HG03460 (cell line): ENCODE results near the gene PIM2.
"Not testable (repeated sequence)": the region's sequence is repeated elsewhere in the genome, so short reads cannot be mapped to it uniquely, and the experiment has no call there.

Experiments
- ATAC-seq: cut with Tn5 transposase; IDR thresholded peaks from one replicate; pipeline ENCODE4 v1.9.1; 2021; ENCODE audit not compliant: unreplicated experiment

The PIM2 gene

GRCh38 chrX:48909703-48910294 lies 9.0 kb downstream of the PIM2 start:
- no peak for ATAC-seq

DNA sequence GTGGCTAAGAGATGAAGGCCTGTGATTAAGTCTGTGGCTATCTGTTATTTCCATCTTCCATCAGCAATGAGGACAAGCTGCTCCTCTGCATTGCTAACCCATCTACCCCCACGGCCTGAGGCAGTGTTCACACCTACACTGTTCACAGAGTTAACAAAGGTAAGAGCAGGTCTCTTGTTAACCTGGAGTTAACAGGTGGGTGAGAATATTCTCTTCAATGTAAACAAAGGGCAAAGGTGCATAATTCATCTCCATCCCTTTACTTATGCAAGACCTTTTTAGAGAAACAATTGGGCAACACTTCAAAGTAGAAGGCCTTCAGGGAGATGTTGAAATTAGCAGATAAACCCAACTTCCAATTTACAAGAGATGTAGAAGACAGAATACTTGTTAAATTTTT lies 10.2 kb downstream of the PIM2 start:
- no peak for ATAC-seq

DNA sequence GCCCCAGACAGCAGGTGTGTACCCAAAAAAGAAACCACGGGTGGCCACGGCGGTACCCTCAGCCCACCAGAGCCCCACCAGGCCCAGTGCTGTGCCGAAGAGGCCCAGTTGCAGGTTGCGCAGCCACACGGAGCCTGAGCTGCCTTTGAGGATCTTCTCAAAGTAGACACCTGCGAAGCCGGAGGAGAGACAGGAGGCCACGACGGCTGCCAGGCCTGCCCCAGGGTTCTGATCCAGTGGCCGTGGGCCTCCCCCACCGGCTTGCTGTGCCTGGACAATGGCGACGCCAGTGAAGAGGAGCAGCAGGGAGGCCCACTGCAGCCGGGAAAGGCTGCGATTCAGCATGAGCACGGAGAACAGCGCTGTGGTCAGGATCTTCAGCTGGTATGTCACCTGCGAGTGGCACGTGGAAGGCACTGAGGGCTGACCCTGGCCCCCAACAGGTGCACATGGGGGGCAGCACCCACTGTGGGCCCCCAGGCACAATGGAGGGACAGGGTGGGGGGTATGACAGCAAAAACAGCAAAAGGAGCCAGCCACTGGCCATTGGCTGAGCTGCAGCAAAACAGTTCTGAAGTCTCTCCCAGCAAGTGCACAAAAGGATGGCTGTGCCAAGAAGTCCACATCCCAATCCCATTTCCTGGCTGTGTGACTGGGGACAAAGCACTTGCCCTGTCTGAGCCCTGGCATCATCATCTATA lies 13.6 kb downstream of the PIM2 start:
- ATAC-seq, result no peak

- no peak for ATAC-seq
Observed at GRCh38 chrX:48904626-48905025, 14.2 kb downstream of the PIM2 start.

- ATAC-seq, result no peak
Observed at GRCh38 chrX:48904180-48904579, 14.6 kb downstream of the PIM2 start.

- no peak for ATAC-seq
Observed at GRCh38 chrX:48903290-48903689, 15.5 kb downstream of the PIM2 start.

DNA sequence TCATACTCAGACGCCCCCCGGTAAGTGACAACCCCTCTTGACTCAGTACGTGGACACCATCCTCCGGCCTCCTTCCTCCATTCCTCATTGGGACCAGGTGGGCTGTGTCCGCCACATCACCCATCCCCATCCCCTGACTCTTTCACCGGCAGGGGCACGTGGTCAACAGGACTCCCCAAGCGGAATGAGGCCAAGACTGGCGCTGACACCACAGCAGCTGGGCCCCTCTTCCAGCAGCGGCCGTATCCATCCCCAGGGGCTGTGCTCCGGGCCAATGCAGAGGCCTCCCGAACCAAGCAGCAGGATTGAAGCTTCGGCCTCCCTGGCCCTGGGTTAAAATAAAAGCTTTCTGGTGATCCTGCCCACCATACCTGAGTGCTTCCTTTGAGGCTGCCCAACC lies 16.0 kb downstream of the PIM2 start:
- no peak for ATAC-seq

GRCh38 chrX:48902135-48902534 lies 16.7 kb downstream of the PIM2 start:
- no peak for ATAC-seq

GRCh38 chrX:48901069-48901468 lies 17.8 kb downstream of the PIM2 start:
- ATAC-seq, result no peak

DNA sequence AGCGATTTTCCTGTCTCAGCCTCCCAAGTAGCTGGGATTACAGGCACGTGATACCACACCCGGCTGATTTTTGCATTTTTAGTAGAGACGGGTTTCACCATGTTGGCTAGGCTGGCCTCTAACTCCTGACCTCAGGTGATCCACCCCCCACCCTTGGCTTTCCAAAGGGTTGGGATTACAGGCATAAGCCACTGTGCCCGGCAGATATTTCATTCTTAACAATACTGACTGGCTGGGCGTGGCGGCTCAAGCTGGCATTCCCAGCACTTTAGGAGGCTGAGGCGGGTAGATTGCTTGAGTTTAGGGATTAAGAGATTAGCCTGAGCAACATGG lies 19.8 kb downstream of the PIM2 start:
- no peak for ATAC-seq

DNA sequence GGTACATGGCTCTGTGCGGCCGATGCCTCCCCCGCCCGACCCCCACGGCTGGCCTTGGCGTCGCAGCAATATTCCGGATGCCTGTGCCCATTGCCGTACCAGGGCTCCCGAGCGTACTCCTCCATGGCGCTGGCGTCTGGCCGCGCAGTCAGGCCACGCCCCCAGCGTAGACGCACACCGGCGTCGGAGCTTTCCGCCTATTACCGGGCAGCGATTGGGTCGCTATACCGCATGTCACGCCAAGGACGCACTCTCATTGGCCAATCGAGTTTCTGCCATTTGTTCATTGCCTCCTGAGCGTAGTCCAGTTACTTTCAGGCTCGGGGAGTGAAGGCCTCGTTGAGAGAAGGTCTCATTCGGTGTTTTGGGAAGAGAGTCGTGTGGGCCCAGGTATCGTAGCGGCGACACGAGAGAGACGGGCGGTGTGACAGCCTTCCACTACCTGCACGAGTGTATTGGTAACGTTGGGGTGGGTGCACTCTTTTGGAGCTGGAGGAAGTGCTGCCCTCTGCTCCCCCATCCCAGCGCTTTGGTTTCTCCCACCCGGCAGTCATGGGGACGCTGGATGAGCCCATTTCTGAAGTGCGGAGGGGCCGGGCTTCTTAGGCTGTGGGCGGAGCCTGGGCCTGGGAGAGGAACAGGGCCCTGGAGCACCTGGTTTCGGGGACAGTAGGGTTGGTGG lies 21.1 kb downstream of the PIM2 start, which contains the start of the genes PQBP1 and TIMM17B:
Gene PQBP1, plus strand, starts transcription at position 306 of the 682 bp plus-strand sequence. CDS start 580 bp downstream, outside the sequence.
Gene TIMM17B, minus strand, starts transcription at position 144 of the 682 bp plus-strand sequence. Its CDS starts 19 bp downstream, at position 125.
- peak; percentile 93 for ATAC-seq

DNA sequence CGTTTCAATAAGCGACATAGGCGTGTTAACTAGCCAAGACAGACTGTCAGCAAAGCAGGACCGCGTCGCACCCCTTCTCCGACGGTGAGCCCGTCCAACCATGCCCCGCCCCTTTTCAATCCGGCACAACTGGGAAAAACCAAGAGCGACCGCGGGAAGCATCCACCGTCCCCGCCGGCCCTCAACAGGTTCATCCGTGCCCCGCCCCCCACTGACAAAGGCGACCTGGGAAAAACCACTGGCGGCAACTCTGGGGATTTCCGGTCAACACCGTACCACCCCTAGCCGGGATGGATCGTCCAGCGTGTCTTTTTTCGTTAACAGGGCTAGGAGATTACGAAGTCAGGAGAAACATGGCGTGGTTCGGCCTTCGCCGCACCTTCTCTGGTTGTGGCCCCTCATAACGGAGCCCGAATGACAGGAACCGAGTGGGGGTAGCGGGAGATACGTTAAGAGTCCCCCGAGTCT lies 21.6 kb downstream of the PIM2 start:
- peak; percentile 7 for ATAC-seq

GRCh38 chrX:48896611-48897011 lies 22.2 kb downstream of the PIM2 start:
- ATAC-seq, result no peak

- ATAC-seq, result no peak
Observed at GRCh38 chrX:48894891-48895290, 23.9 kb downstream of the PIM2 start.

DNA sequence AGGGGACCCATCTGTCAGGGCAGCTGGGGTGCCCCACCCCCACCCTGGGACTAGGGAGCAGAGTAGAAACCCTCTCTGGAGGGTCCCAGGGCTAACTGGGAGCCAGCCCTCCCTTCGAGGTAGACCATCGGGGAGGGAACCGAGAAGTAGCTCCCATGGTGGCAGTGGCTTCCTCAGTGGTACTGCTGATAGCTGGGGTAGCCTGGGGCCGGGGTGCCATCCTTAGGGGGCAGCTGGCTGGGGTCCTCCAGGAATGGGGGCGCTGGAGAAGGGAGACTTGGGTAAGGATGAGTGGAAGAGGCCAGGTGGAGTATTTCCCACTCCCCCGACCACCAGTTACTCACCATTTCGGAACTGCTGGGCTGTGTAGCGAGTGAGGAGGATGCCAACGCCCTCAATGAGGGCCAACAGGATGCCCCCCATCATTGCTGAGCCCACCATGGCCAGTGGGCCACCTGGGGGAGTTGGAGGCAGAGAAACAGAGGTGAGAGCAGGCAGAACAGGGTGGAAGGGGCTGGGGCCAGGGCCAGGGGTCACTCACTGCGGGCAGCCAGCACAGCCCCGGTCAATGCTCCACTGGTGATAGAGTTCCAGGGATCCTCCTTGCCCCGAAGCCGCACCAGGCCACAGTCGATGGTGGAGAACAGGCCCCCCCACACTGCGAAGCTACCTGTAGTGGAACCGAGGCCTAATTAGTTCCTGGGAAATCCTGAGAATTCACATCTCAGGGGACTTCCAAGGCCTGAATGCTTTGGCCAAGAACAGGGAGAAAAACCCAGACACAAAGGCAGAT lies 25.1 kb downstream of the PIM2 start:
- ATAC-seq, result no peak

- ATAC-seq, result no peak
Observed at GRCh38 chrX:48892896-48893295, 25.9 kb downstream of the PIM2 start.

GRCh38 chrX:48891402-48892288 lies 27.2 kb downstream of the PIM2 start:
- ATAC-seq, result peak; percentile 76

GRCh38 chrX:48890934-48891401 lies 27.9 kb downstream of the PIM2 start:
- peak; percentile 38 for ATAC-seq

- ATAC-seq, result no peak
Observed at GRCh38 chrX:48890296-48890925, 28.4 kb downstream of the PIM2 start.

GRCh38 chrX:48886586-48886985 lies 32.2 kb downstream of the PIM2 start:
- not testable (repeated sequence) for ATAC-seq
